ENCODE measurements around the gene PTPN11. TPM values are rescaled to one million over a fixed set of nuclear protein-coding genes. Genes with fewer than 3 reads are reported as not detected.

The PTPN11 gene
- total and polyA plus RNA-seq, 2 experiments from 2014 or later, result 87.0 to 94.7 TPM

DNA sequence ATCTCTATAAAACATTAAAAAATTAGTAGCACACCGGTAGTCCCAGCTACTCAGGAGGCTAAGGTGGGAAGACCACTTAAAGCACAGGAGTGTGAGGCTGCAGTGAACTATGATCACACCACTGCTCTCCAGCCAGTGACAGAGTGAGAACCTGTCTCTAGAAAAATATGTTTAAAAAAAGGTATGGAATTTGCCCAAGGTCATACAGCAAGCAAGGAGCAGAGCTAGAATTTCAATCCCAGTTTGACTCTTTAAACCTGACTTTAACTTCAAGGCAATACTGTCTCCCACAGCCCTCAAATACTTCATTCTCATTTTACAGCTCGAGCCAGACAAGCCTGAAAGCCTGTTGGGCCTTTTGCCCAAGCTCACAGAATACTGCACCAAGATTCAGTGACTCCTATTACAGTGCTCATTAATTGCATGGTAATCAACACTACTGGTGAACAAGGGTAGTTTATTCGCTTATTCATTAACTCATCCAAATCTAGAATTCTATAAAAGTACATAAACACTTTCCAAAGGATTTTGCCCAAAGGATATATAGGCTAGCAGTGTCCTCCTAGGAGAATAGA is 44.5 kb upstream of the PTPN11 start:
- DNase-seq (ENCODE audit: low spot score), result no peak
- Mint-ChIP-seq H3K36me3 (ENCODE audit: low read depth) (no peaks in the 10 kb centered on the region), H3K9me3 (no peaks in the 10 kb centered on the region), H3K27ac (no peak overlapping the region), H3K27me3 (ENCODE audit: insufficient read depth, low read depth, poor library complexity) (peaks cover 8% of the 10 kb centered on the region), H3K4me3 (no peak overlapping the region), H3K4me1 (peaks cover 4% of the 10 kb centered on the region; the same call in 2 of the 3 replicates)
- no peak overlapping the region for H3K4me2 ChIP-seq
- H2AFZ ChIP-seq, result no peak overlapping the region
- peaks cover 100% of the 10 kb centered on the region for H3K79me2 ChIP-seq (replicated peaks; ENCODE audit: insufficient read depth)
- H3F3A ChIP-seq (replicated peaks; ENCODE audit: low read depth), result no peaks in the 10 kb centered on the region
- H3K9me2 ChIP-seq (ENCODE audit: insufficient read depth), result no peaks in the 10 kb centered on the region
- H3K27ac ChIP-seq (ENCODE audit: low read depth), result no peak overlapping the region
- H3K36me3 ChIP-seq (ENCODE audit: insufficient read depth), result no peaks in the 10 kb centered on the region
- H4K20me1 ChIP-seq (replicated peaks; ENCODE audit: insufficient read depth), result peaks cover 19% of the 10 kb centered on the region; the same call in 1 of the 2 replicates
- TF ChIP-seq ZNF331 (CRISPR knock-in tag; IDR thresholded peaks at IDR 0.05; ENCODE audit: low read depth) (no peak), JUNB (IDR thresholded peaks at IDR 0.05; ENCODE audit: unreplicated experiment) (no peak), EZH2 (IDR thresholded peaks at IDR 0.05; ENCODE audit: low read depth, unreplicated experiment) (no peak), ZNF114 (CRISPR knock-in tag; IDR thresholded peaks at IDR 0.05) (no peak), CREB1 (CRISPR knock-in tag; IDR thresholded peaks at IDR 0.05; ENCODE audit: low read depth) (no peak), EZH2phosphoT487 (IDR thresholded peaks at IDR 0.05; ENCODE audit: unreplicated experiment) (no peak), POLR2AphosphoS5 (IDR thresholded peaks at IDR 0.05; ENCODE audit: low read depth) (no peak), NANOG (IDR thresholded peaks at IDR 0.05; ENCODE audit: borderline replicate concordance) (no peak), STAT1 (IDR thresholded peaks at IDR 0.05; ENCODE audit: unreplicated experiment) (no peak)
- TF ChIP-seq, protein P1, sequence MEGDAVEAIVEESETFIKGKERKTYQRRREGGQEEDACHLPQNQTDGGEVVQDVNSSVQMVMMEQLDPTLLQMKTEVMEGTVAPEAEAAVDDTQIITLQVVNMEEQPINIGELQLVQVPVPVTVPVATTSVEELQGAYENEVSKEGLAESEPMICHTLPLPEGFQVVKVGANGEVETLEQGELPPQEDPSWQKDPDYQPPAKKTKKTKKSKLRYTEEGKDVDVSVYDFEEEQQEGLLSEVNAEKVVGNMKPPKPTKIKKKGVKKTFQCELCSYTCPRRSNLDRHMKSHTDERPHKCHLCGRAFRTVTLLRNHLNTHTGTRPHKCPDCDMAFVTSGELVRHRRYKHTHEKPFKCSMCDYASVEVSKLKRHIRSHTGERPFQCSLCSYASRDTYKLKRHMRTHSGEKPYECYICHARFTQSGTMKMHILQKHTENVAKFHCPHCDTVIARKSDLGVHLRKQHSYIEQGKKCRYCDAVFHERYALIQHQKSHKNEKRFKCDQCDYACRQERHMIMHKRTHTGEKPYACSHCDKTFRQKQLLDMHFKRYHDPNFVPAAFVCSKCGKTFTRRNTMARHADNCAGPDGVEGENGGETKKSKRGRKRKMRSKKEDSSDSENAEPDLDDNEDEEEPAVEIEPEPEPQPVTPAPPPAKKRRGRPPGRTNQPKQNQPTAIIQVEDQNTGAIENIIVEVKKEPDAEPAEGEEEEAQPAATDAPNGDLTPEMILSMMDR (conservative IDR thresholded peaks at IDR 0.05; ENCODE audit: low read depth in 2 of 2), result no peak
- TF ChIP-seq, protein P2, sequence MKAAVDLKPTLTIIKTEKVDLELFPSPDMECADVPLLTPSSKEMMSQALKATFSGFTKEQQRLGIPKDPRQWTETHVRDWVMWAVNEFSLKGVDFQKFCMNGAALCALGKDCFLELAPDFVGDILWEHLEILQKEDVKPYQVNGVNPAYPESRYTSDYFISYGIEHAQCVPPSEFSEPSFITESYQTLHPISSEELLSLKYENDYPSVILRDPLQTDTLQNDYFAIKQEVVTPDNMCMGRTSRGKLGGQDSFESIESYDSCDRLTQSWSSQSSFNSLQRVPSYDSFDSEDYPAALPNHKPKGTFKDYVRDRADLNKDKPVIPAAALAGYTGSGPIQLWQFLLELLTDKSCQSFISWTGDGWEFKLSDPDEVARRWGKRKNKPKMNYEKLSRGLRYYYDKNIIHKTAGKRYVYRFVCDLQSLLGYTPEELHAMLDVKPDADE (IDR thresholded peaks at IDR 0.05), result no peak
- TF ChIP-seq, protein P3, sequence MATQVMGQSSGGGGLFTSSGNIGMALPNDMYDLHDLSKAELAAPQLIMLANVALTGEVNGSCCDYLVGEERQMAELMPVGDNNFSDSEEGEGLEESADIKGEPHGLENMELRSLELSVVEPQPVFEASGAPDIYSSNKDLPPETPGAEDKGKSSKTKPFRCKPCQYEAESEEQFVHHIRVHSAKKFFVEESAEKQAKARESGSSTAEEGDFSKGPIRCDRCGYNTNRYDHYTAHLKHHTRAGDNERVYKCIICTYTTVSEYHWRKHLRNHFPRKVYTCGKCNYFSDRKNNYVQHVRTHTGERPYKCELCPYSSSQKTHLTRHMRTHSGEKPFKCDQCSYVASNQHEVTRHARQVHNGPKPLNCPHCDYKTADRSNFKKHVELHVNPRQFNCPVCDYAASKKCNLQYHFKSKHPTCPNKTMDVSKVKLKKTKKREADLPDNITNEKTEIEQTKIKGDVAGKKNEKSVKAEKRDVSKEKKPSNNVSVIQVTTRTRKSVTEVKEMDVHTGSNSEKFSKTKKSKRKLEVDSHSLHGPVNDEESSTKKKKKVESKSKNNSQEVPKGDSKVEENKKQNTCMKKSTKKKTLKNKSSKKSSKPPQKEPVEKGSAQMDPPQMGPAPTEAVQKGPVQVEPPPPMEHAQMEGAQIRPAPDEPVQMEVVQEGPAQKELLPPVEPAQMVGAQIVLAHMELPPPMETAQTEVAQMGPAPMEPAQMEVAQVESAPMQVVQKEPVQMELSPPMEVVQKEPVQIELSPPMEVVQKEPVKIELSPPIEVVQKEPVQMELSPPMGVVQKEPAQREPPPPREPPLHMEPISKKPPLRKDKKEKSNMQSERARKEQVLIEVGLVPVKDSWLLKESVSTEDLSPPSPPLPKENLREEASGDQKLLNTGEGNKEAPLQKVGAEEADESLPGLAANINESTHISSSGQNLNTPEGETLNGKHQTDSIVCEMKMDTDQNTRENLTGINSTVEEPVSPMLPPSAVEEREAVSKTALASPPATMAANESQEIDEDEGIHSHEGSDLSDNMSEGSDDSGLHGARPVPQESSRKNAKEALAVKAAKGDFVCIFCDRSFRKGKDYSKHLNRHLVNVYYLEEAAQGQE (IDR thresholded peaks at IDR 0.05; ENCODE audit: unreplicated experiment), result no peak
- TF ChIP-seq, protein P4, sequence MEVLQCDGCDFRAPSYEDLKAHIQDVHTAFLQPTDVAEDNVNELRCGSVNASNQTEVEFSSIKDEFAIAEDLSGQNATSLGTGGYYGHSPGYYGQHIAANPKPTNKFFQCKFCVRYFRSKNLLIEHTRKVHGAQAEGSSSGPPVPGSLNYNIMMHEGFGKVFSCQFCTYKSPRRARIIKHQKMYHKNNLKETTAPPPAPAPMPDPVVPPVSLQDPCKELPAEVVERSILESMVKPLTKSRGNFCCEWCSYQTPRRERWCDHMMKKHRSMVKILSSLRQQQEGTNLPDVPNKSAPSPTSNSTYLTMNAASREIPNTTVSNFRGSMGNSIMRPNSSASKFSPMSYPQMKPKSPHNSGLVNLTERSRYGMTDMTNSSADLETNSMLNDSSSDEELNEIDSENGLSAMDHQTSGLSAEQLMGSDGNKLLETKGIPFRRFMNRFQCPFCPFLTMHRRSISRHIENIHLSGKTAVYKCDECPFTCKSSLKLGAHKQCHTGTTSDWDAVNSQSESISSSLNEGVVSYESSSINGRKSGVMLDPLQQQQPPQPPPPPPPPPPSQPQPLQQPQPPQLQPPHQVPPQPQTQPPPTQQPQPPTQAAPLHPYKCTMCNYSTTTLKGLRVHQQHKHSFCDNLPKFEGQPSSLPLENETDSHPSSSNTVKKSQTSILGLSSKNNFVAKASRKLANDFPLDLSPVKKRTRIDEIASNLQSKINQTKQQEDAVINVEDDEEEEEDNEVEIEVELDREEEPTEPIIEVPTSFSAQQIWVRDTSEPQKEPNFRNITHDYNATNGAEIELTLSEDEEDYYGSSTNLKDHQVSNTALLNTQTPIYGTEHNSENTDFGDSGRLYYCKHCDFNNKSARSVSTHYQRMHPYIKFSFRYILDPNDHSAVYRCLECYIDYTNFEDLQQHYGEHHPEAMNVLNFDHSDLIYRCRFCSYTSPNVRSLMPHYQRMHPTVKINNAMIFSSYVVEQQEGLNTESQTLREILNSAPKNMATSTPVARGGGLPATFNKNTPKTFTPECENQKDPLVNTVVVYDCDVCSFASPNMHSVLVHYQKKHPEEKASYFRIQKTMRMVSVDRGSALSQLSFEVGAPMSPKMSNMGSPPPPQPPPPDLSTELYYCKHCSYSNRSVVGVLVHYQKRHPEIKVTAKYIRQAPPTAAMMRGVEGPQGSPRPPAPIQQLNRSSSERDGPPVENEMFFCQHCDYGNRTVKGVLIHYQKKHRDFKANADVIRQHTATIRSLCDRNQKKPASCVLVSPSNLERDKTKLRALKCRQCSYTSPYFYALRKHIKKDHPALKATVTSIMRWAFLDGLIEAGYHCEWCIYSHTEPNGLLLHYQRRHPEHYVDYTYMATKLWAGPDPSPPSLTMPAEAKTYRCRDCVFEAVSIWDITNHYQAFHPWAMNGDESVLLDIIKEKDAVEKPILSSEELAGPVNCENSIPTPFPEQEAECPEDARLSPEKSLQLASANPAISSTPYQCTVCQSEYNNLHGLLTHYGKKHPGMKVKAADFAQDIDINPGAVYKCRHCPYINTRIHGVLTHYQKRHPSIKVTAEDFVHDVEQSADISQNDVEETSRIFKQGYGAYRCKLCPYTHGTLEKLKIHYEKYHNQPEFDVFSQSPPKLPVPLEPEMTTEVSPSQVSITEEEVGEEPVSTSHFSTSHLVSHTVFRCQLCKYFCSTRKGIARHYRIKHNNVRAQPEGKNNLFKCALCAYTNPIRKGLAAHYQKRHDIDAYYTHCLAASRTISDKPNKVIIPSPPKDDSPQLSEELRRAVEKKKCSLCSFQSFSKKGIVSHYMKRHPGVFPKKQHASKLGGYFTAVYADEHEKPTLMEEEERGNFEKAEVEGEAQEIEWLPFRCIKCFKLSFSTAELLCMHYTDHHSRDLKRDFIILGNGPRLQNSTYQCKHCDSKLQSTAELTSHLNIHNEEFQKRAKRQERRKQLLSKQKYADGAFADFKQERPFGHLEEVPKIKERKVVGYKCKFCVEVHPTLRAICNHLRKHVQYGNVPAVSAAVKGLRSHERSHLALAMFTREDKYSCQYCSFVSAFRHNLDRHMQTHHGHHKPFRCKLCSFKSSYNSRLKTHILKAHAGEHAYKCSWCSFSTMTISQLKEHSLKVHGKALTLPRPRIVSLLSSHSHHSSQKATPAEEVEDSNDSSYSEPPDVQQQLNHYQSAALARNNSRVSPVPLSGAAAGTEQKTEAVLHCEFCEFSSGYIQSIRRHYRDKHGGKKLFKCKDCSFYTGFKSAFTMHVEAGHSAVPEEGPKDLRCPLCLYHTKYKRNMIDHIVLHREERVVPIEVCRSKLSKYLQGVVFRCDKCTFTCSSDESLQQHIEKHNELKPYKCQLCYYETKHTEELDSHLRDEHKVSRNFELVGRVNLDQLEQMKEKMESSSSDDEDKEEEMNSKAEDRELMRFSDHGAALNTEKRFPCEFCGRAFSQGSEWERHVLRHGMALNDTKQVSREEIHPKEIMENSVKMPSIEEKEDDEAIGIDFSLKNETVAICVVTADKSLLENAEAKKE (CRISPR knock-in tag; IDR thresholded peaks at IDR 0.05), result no peak
- no peak overlapping the region for H3K4me3 ChIP-seq
- H3K27me3 ChIP-seq (ENCODE audit: insufficient read depth), result no peaks in the 10 kb centered on the region
- no peak for ATAC-seq
- no peaks in the 10 kb centered on the region for H3K4me1 ChIP-seq (ENCODE audit: insufficient read depth)
